Activated naive CD4-positive, alpha-beta T cell treated with anti-CD3 and anti-CD28 coated beads, Interleukin-2, amount 10 ng/mL, durations not matched to agents 7 days and 5 days (primary cell): ENCODE measurements around the gene TMEM238.
"Not testable (repeated sequence)": the region's sequence is repeated elsewhere in the genome, so short reads cannot be mapped to it uniquely, and the experiment has no call there.

Experiments used
- CTCF ChIA-PET: fragments of 350-600 bp; sonication (Branson Sonifier 250); formaldehyde crosslinking; loops from one replicate; lab custom pipeline; 2021; ENCODE audit warnings: antibody characterized with exemption; lab: Charles Lee
- DNase-seq: peaks from one replicate; pipeline ENCODE4 v3.0.0-alpha.2; 2020
- H3K27ac Mint-ChIP-seq: one replicate; pipeline ENCODE4 v1.8.0; 2021; ENCODE audit warnings: mild to moderate bottlenecking, moderate library complexity, mixed read lengths
- H3K27me3 Mint-ChIP-seq: one replicate; pipeline ENCODE4 v1.8.0; 2021; ENCODE audit warnings: mild to moderate bottlenecking, mixed read lengths
- H3K36me3 Mint-ChIP-seq: one replicate; pipeline ENCODE4 v1.8.0; 2021; ENCODE audit warnings: mixed read lengths
- H3K4me1 Mint-ChIP-seq: one replicate; pipeline ENCODE4 v1.8.0; 2021; ENCODE audit warnings: mixed read lengths
- H3K4me3 Mint-ChIP-seq: one replicate; pipeline ENCODE4 v1.8.0; 2021; ENCODE audit warnings: mild to moderate bottlenecking, moderate library complexity, mixed read lengths
- H3K9me3 Mint-ChIP-seq: one replicate; pipeline ENCODE4 v1.8.0; 2021; ENCODE audit warnings: mixed read lengths

The TMEM238 gene

GRCh38 chr19:55339889-55340783 lies 44.0 kb downstream of the TMEM238 start:
- peaks cover 27% of the 10 kb centered on the region for H3K4me1 Mint-ChIP-seq
- CTCF ChIA-PET: interaction anchor here (1.0 to 1.8 kb wide), 6 partner anchors 38 to 199 kb away, joined by 3 to 12 read pairs (median 4); partner anchors contain the start of genes PPP6R1 and TMEM238
- no peaks in the 10 kb centered on the region for H3K9me3 Mint-ChIP-seq
- H3K27ac Mint-ChIP-seq: peak overlapping the region; percentile 94
- H3K36me3 Mint-ChIP-seq: peaks cover 18% of the 10 kb centered on the region
- peak overlapping the region; percentile 90 for H3K4me3 Mint-ChIP-seq
- peaks cover 19% of the 10 kb centered on the region for H3K27me3 Mint-ChIP-seq
- DNase-seq: no peak

GRCh38 chr19:55339105-55339888 lies 44.8 kb downstream of the TMEM238 start, which contains the start of gene KMT5C:
Gene KMT5C (plus strand): TSS chr19:55339876. CDS start chr19:55341937, 2,061 bp downstream.
- Mint-ChIP-seq H3K4me1 (peaks cover 27% of the 10 kb centered on the region), H3K36me3 (peaks cover 16% of the 10 kb centered on the region), H3K27me3 (peaks cover 21% of the 10 kb centered on the region), H3K27ac (peak within 1 kb of the TSS; percentile 94), H3K9me3 (no peaks in the 10 kb centered on the region), H3K4me3 (peak within 1 kb of the TSS; percentile 90)
- CTCF ChIA-PET: interaction anchor here (0.6 to 1.8 kb wide), 9 partner anchors 36 to 199 kb away, joined by 3 to 12 read pairs (median 4); partner anchors contain the start of genes PPP6R1 and TMEM238
- DNase-seq: peak; percentile 100

- Mint-ChIP-seq H3K9me3 (no peaks in the 10 kb centered on the region), H3K4me1 (peaks cover 21% of the 10 kb centered on the region), H3K27ac (no peak overlapping the region), H3K4me3 (no peak overlapping the region), H3K27me3 (peaks cover 38% of the 10 kb centered on the region), H3K36me3 (peaks cover 1% of the 10 kb centered on the region)
- CTCF ChIA-PET: interaction anchor here (2.5 kb wide), 1 partner anchor 34 kb away, joined by 12 read pairs; no protein-coding TSS in a partner anchor
- no peak for DNase-seq
Observed at GRCh38 chr19:55336101-55336500, 48.0 kb downstream of the TMEM238 start.

- H3K4me1 Mint-ChIP-seq: peaks cover 7% of the 10 kb centered on the region
- H3K36me3 Mint-ChIP-seq: no peaks in the 10 kb centered on the region
- H3K27ac Mint-ChIP-seq: no peak overlapping the region
- no peaks in the 10 kb centered on the region for H3K9me3 Mint-ChIP-seq
- H3K4me3 Mint-ChIP-seq: no peak overlapping the region
- CTCF ChIA-PET: no interaction called here
- no peak for DNase-seq
- H3K27me3 Mint-ChIP-seq: peaks cover 42% of the 10 kb centered on the region
Observed at GRCh38 chr19:55333870-55334269, 50.2 kb downstream of the TMEM238 start.

- H3K27me3 Mint-ChIP-seq: peaks cover 37% of the 10 kb centered on the region
- H3K9me3 Mint-ChIP-seq, H3K27ac Mint-ChIP-seq, H3K4me3 Mint-ChIP-seq, DNase-seq, H3K4me1 Mint-ChIP-seq, CTCF ChIA-PET, H3K36me3 Mint-ChIP-seq: not testable (repeated sequence)
Observed at GRCh38 chr19:55329791-55330190, 54.3 kb downstream of the TMEM238 start.
